HepG2 (cell line): Measurements from ENCODE around the gene GRIK4. TPM values are rescaled to one million over a fixed set of nuclear protein-coding genes. Genes with fewer than 3 reads are reported as not detected.

ENCODE experiments used
- FOSL2 ChIP-seq: sonication (generic); formaldehyde crosslinking; IDR thresholded peaks from 2 replicates; pipeline ENCODE4 v1.4.0; 2020; ENCODE audit warnings: missing genetic modification reagents
- GATAD1 ChIP-seq: IDR thresholded peaks from 2 replicates; pipeline ENCODE4 v1.6.1; 2016; ENCODE audit warnings: missing genetic modification reagents, missing compliant biosample characterization
- HIVEP1 ChIP-seq: sonication (generic); formaldehyde crosslinking; IDR thresholded peaks from 2 replicates; pipeline ENCODE4 v1.4.0; 2020; ENCODE audit warnings: mild to moderate bottlenecking, missing genetic modification reagents
- KDM4B ChIP-seq: sonication (generic); formaldehyde crosslinking; IDR thresholded peaks from 2 replicates; pipeline ENCODE4 v1.4.0; 2020; ENCODE audit warnings: missing genetic modification reagents
- KLF11 ChIP-seq: IDR thresholded peaks from 2 replicates; pipeline ENCODE4 v1.6.1; 2016; ENCODE audit warnings: missing compliant biosample characterization
- KLF15 ChIP-seq: sonication (generic); formaldehyde crosslinking; IDR thresholded peaks from 2 replicates; pipeline ENCODE4 v1.8.1; 2023; ENCODE audit warnings: borderline replicate concordance, mild to moderate bottlenecking, inconsistent platforms, missing genetic modification reagents, mixed read lengths
- KLF16 ChIP-seq, 2 experiments: sonication (generic) in 1 of 2; formaldehyde crosslinking in 1 of 2; IDR thresholded peaks; 2 replicates each; pipeline versions ENCODE4 v1.6.1 to v1.8.0; 2016 to 2023; ENCODE audit warnings: missing genetic modification reagents in 2 of 2, missing compliant biosample characterization in 1 of 2
- NR2F6 ChIP-seq, 2 experiments: IDR thresholded peaks; 2 replicates each; pipeline ENCODE4 v1.6.1; 2016; ENCODE audit warnings: antibody characterized with exemption in 1 of 2, mild to moderate bottlenecking in 1 of 2
- RBM39 ChIP-seq: fragments of 200-400 bp; formaldehyde crosslinking; IDR thresholded peaks from one replicate; pipeline ENCODE4 v1.6.1; 2018; ENCODE audit warnings: antibody characterized with exemption, mild to moderate bottlenecking, low read depth, low read length; ENCODE audit not compliant: poor library complexity, severe bottlenecking
- SIX4 ChIP-seq: sonication (generic); formaldehyde crosslinking; IDR thresholded peaks from 2 replicates; pipeline ENCODE4 v1.4.0; 2020; ENCODE audit warnings: missing genetic modification reagents
- U2AF1 ChIP-seq: fragments of 200-400 bp; formaldehyde crosslinking; optimal IDR thresholded peaks from 2 replicates; pipeline ENCODE3; 2017; ENCODE audit warnings: mild to moderate bottlenecking, low read depth, low read length
- ZFP36 ChIP-seq: fragments of 150-350 bp; IDR thresholded peaks from 2 replicates; pipeline ENCODE4 v1.6.1; 2018; ENCODE audit warnings: borderline replicate concordance, low read length, low read depth; ENCODE audit not compliant: partially characterized antibody
- ZNF343 ChIP-seq: sonication (generic); formaldehyde crosslinking; IDR thresholded peaks from 2 replicates; pipeline ENCODE4 v1.4.0; 2020; ENCODE audit warnings: mild to moderate bottlenecking, missing genetic modification reagents
- ZNF510 ChIP-seq: sonication (generic); formaldehyde crosslinking; IDR thresholded peaks from 2 replicates; pipeline ENCODE4 v1.4.0; 2020; ENCODE audit warnings: low read depth, mild to moderate bottlenecking, missing genetic modification reagents
- polyA plus RNA-seq, 8 experiments: library from polyadenylated mRNA; depleted of rRNA in 3 of 8; stranded (reverse) in 7 of 8; unstranded in 1 of 8; fragments of >200 nt; fragmentation: Illumina TruSeq in 4 of 8; extraction: Trizol in 4 of 8; gene quantifications; 2 replicates each; pipeline versions ENCODE4 v1.2.1 to v1.2.3, GENCODE V29; 2011 to 2016; ENCODE audit warnings: low read depth in 4 of 8, missing spikeins in 1 of 8, mixed read lengths in 1 of 8; ENCODE audit not compliant: insufficient read depth in 1 of 8
- total RNA-seq, 5 experiments: library from RNA; depleted of rRNA; stranded (reverse); fragments of >200 nt; fragmentation: Illumina TruSeq; extraction: Trizol; gene quantifications; 2 replicates each; pipeline ENCODE4 v1.2.3, GENCODE V29; 2016; ENCODE audit warnings: low read depth in 1 of 5
- TF ChIP-seq, protein P1 (sequence below): fragments of 450-650 bp; IDR thresholded peaks from 2 replicates; pipeline ENCODE4 v1.6.1; 2017; ENCODE audit warnings: mild to moderate bottlenecking
- TF ChIP-seq, protein P2 (sequence below): IDR thresholded peaks from 2 replicates; pipeline ENCODE4 v1.6.1; 2016; ENCODE audit warnings: missing biosample characterization, missing genetic modification reagents, low read depth
- TF ChIP-seq, protein P3 (sequence below): fragments of 450-650 bp; IDR thresholded peaks from 2 replicates; pipeline ENCODE4 v1.6.1; 2017
- TF ChIP-seq, protein P4 (sequence below): IDR thresholded peaks from 2 replicates; pipeline ENCODE4 v1.6.1; 2016; ENCODE audit warnings: low read depth, control low read depth

GRIK4 gene
- total and polyA plus RNA-seq, 2 of the 13 experiments (the other 11 are each of a cell fraction or from before 2014, with no cell fraction given), result 0.04 to 0.07 TPM

DNA sequence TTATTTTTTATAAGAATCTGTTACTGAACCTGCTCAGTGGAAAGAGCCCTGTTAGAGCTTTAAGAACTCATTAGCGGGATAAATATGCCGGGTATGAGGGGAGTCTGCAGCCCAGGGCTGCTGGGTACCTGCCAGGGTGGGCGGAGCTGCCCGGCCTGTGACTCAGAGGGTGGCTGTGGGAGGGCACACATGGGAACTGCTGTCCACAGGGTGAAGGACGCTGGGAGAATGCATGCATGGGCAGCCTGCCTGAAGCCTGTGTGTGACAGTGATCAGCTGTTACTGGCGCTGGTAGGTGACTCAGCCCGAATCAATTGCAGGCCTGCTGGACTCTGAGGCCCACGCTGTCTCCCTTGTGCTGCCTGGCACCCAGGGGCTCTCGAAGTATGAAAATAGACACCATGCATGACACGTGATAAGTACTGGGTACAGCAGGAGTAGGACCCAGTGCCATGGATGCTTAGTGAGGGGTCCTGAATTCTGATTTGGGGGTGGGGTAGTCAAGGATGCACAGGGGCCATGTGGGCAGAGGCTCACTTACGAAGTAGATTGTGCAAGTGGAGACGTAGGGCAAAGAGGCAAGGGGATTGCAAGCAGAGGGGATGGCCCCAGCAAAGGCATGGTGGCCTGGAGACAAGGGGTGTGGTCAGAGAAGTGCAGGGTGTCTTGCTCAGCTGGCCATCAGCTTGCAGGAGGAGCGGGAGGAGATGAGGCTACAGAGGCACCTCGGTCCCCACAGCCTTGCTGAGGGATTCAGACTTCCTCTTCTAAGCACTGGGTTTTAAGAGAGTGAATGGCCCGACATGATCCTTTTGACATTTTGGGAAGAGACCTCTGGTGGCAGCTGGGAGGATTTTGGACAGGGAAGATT is 36.5 kb downstream of the GRIK4 start (continued):
- TF ChIP-seq, protein P1, sequence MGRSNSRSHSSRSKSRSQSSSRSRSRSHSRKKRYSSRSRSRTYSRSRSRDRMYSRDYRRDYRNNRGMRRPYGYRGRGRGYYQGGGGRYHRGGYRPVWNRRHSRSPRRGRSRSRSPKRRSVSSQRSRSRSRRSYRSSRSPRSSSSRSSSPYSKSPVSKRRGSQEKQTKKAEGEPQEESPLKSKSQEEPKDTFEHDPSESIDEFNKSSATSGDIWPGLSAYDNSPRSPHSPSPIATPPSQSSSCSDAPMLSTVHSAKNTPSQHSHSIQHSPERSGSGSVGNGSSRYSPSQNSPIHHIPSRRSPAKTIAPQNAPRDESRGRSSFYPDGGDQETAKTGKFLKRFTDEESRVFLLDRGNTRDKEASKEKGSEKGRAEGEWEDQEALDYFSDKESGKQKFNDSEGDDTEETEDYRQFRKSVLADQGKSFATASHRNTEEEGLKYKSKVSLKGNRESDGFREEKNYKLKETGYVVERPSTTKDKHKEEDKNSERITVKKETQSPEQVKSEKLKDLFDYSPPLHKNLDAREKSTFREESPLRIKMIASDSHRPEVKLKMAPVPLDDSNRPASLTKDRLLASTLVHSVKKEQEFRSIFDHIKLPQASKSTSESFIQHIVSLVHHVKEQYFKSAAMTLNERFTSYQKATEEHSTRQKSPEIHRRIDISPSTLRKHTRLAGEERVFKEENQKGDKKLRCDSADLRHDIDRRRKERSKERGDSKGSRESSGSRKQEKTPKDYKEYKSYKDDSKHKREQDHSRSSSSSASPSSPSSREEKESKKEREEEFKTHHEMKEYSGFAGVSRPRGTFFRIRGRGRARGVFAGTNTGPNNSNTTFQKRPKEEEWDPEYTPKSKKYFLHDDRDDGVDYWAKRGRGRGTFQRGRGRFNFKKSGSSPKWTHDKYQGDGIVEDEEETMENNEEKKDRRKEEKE, result no peak
- TF ChIP-seq SIX4 (CRISPR knock-in tag), result no peak; the same call in 1 of the 2 replicates
- TF ChIP-seq ZFP36, result no peak
- no peak for TF ChIP-seq GATAD1 (CRISPR knock-in tag)
- TF ChIP-seq KDM4B (CRISPR knock-in tag), result peak; percentile 45; the same call in 1 of the 2 replicates
- no peak for TF ChIP-seq NR2F6 (IDR thresholded peaks at IDR 0.05)
- TF ChIP-seq NR2F6 (CRISPR knock-in tag; IDR thresholded peaks at IDR 0.05), result peak; percentile 68; the same call in 1 of the 2 replicates
- no peak for TF ChIP-seq RBM39
- TF ChIP-seq, protein P2, sequence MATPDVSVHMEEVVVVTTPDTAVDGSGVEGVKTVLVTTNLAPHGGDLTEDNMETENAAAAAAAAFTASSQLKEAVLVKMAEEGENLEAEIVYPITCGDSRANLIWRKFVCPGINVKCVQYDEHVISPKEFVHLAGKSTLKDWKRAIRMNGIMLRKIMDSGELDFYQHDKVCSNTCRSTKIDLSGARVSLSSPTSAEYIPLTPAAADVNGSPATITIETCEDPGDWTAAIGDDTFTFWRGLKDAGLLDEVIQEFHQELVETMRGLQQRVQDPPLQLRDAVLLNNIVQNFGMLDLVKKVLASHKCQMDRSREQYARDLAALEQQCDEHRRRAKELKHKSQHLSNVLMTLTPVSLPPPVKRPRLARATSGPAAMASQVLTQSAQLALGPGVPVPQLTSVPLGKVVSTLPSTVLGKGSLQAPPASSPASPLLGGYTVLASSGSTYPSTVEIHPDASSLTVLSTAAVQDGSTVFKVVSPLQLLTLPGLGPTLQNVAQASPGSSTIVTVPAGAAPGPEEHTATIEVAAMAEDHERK (CRISPR knock-in tag), result no peak
- no peak for TF ChIP-seq KLF11 (CRISPR knock-in tag)
- no peak for TF ChIP-seq KLF15 (CRISPR knock-in tag)
- TF ChIP-seq, protein P3, sequence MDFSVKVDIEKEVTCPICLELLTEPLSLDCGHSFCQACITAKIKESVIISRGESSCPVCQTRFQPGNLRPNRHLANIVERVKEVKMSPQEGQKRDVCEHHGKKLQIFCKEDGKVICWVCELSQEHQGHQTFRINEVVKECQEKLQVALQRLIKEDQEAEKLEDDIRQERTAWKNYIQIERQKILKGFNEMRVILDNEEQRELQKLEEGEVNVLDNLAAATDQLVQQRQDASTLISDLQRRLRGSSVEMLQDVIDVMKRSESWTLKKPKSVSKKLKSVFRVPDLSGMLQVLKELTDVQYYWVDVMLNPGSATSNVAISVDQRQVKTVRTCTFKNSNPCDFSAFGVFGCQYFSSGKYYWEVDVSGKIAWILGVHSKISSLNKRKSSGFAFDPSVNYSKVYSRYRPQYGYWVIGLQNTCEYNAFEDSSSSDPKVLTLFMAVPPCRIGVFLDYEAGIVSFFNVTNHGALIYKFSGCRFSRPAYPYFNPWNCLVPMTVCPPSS, result no peak
- no peak for TF ChIP-seq ZNF510 (CRISPR knock-in tag)
- TF ChIP-seq FOSL2 (CRISPR knock-in tag), result peak; percentile 99
- peak in 1 of 2 experiments; percentile 73; a peak in 1 of 4 replicates for TF ChIP-seq KLF16 (CRISPR knock-in tag; IDR thresholded peaks at IDR 0.05)
- no peak for TF ChIP-seq HIVEP1 (CRISPR knock-in tag)
- no peak for TF ChIP-seq U2AF1
- TF ChIP-seq, protein P4, sequence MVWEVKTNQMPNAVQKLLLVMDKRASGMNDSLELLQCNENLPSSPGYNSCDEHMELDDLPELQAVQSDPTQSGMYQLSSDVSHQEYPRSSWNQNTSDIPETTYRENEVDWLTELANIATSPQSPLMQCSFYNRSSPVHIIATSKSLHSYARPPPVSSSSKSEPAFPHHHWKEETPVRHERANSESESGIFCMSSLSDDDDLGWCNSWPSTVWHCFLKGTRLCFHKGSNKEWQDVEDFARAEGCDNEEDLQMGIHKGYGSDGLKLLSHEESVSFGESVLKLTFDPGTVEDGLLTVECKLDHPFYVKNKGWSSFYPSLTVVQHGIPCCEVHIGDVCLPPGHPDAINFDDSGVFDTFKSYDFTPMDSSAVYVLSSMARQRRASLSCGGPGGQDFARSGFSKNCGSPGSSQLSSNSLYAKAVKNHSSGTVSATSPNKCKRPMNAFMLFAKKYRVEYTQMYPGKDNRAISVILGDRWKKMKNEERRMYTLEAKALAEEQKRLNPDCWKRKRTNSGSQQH (CRISPR knock-in tag), result peak; percentile 87
- 0 out of 2 replicates have a peak, but pooled peaks have one; percentile 45 for TF ChIP-seq ZNF343 (CRISPR knock-in tag)
